ENCODE measurements around the gene PDZD4.

GRCh38 chrX:153857348-153857903 lies 27.1 kb upstream of the PDZD4 start:
- no peak for TF ChIP-seq POLR2A (IDR thresholded peaks at IDR 0.05; ENCODE audit: low read length)
- TF ChIP-seq GATA1 (IDR thresholded peaks at IDR 0.05; ENCODE audit: low read depth, low read length): no peak

Measured in erythroblast (primary cell).